NCI-H345 (cell line): ENCODE results near the gene EPB41.
"Not testable (repeated sequence)": the region's sequence is repeated elsewhere in the genome, so short reads cannot be mapped to it uniquely, and the experiment has no call there.

Source experiments
- DNase-seq: peaks from one replicate; lab custom pipeline; 2025; lab: John Stamatoyannopoulos, UW

Gene EPB41

DNA sequence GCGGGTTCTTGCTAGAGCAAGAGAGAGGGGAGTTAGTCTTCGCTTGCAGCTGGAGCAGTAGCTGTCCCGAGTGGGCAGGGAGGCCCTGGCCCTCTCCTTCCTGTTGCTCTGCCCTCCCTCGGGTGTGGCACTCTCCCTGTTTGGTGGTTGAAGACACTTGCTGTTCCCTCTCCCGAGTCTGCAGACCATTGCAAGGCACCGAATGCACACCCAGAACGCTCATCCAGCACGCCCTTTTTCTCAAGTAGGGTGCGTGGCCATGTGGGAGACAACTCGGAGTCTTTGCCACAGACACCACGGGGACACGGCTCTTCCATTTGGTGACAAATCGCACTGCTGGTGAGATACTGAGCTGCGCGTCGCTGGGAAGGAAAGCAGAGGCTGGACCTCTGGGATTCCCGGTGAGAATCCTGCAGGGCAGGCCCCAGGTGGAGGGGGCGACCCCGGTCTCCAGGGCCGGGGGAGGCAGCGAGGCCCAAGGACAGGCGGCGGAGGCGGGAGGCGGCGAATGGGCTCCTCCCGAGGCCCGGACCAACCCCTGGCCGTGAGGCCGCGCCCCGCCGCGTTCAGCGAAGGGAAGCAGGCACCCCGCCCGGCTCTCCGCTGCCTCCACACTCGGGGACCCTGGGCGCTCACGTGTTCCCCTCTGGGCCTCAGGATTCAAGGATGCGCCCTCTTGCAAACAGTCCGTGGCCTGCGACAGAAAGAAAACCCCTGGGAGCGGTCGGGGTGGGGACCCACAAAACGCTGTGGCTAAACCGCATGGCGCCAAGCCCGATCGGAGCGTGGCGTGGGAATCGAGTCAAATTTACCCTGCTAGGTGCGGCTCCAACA is 219.7 kb downstream of the EPB41 start:
- DNase-seq = peak; percentile 27

DNA sequence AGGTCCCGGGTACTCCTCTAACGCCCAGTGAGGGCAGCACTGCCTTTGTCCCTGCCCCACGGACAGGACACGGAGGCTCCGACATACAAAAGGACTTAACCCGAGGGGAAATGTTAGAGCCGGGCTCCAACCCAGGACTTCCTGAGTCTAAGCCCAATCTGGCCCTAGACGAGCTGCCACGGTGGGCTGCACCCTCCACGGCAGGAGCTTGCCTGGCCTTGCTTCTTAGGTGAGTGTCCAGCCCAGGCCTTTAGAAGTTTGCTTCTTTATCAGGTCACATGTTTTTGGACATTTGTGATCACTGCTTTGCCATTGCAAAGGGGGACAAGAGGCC is 220.3 kb downstream of the EPB41 start:
- DNase-seq = no peak

DNA sequence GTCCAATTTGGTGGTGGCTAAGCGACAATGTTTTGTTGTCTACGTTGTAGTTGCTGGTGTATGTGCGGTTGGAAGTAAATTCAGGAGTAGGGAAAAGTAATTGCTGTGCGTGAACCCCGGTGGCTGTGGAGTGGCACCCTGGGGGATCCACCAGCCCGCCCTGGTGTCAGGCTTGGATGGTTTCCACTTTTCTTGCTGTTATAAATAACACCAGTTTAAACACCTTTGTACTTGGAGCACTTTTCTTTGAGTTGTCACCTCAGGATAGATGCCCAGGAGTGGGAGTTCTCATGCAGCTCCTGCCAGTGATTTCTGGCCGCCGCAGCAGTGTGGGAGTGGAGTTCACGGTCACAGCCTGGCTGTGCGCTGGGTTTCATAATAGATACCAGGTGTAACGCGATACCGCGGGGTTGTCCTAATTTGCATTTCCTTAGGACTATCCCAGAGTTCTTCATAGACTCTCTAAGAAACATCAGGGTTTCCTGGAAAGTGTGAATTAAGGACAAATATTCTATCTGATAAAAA is 222.1 kb downstream of the EPB41 start:
- no peak for DNase-seq

DNA sequence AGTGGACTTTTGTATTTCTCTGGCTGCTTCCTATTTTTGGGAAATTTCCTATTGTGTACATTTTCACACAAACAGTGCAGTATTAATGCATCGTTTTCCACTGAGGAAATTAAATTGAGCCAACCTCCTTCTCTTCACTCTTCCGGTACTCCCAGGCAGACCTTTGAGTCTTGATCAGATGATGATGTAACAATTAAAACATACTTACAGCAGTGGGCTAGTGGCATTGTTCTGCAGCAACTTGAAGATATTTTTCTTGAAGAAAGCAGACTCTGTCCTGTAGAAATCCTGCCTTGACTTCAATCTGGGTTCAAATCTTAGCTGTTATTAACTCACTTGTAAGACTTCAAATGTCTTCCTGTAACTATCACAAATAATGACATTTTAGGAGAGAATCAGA is 228.3 kb downstream of the EPB41 start:
- DNase-seq = no peak

DNA sequence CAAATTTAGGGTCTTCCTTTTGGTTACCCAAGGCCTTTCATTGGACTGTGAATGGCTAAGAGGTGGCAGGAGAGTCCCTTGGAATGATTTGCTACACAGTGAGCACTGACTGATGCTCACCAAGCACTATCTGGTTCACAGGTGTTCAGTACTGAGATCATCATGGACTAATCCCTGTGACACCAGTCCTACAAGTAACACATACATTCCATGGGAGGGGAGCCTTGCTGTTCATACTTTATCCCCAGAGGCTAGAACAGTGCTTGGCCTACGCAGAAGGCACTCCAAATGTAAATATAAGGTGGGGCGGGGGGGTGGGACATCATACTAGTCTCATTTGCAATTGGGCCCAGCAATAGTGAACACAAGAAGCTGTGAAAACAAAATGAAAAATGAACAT is 229.8 kb downstream of the EPB41 start:
- no peak for DNase-seq

DNA sequence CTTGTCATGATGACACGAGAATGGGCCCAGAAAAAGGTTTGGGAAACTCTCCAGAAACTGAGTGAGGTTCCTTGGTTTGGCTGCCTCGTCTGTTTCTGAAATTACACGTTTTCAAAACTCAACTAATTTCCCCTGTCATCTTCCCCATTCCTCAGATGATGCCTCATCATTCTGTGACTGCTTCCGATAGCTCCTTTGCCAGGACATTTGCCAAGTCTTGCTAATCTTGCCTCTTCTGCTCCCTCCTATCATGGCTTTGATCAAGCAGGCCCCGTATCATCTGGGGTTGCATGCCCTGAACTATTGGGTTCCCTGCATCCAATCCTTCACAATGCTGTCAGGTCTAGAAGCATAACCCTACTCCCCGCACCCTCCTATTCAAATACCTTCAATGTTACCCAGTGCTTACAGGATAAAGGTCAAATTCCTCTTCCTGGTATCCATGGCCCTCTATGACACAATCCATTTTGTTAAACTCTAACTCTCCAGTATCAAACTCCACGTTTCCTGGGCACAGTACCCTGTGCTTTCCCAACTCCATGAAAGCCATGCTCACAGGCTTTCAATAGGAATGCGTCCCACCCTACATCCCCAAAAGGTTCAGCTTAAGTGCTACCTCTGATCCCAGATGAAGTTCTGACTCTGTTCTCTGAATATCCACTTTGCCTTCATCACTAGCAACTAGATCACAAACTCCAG is 231.5 kb downstream of the EPB41 start:
- DNase-seq = no peak

DNA sequence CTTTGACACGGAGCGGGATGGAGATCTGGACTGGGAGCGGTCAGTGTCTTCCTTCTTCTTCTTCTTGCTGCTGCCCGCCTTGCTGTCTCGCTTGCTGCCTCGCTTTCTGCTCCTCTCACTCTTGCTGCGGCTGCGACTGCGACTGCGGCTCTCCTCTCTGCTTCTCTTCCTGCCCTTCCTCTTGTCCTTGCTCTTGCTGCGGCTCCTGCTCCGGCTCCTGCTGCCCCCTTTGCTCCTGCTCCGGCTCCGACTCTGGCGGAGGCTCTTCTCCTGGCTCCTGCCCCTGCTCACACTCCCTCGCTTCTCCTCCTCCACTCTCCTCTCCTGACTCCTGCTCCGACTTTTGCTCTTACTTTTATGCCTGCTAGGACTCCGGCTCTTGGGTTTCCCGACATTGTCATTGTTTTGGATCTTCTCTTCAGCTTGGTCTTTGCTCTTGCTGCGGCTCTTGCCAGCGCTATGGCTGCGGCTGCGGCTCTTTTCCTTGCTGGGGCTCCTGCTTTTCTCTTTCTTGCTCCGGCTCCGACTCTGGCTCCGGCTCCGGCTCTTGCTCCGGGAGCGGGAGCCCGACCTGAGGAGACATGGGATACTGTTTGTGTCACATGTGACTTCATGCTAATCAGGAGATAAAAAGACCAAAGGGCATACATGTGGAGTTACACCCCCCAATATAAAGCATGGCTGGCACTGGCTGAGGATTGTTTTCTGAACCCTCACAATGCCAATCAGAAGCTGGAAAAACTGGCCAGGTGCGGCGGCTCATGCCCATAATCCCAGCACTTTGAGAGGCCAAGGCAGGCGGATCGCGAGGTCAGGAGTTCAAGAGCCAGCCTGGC is 234.5 kb downstream of the EPB41 start:
- no peak for DNase-seq

DNA sequence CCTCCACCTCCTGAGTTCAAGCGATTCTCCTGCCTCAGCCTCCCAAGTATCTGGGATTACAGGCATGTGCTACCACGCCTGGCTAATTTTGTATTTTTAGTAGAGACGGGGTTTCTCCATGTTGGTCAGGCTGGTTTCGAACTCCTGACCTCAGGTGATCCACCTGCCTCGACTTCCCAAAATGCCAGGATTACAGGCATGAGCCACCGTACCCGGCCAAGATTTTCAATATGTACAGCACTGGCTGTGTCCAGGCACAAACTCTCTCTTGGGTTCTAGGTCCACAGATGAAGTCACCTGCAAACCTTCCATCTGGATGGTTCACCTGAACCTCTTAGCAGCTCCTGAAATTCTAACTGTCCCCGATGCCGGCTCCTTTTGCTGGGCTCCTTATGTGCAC is 236.0 kb downstream of the EPB41 start:
- DNase-seq = not testable (repeated sequence)

DNA sequence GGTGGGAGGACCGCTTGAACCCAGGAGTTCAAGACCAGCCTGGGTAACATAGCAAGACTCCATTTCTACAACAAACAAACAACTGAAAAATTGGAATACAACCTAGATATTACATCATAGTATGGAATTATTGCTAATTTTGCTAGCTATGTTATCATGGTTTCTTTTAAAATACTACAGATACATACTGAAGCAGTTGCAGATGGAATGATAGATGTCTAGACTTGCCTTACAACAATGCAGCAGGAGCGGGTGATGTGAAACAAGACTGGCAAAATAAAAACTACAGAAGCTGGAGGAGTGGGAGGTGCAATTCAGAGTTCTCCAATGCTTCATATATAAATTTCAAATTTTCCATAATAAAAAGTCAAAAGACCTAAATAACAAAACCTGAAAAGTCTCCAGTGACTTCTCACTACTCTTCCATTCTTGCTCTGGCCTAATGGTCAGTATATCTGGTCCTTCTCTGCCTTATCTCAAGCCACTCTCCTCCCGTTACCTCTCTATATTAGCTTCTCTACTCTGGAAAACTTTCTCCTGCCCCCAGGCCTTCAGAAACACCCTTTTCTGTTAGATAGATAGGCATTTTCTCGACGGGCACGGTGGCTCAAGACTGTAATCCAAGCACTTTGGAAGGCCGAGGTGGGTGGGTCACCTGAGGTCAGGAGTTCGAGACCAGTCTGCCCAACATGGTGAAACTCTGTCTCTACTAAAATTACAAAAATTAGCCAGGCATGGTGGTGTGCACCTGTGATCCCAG is 237.9 kb downstream of the EPB41 start:
- DNase-seq = no peak

DNA sequence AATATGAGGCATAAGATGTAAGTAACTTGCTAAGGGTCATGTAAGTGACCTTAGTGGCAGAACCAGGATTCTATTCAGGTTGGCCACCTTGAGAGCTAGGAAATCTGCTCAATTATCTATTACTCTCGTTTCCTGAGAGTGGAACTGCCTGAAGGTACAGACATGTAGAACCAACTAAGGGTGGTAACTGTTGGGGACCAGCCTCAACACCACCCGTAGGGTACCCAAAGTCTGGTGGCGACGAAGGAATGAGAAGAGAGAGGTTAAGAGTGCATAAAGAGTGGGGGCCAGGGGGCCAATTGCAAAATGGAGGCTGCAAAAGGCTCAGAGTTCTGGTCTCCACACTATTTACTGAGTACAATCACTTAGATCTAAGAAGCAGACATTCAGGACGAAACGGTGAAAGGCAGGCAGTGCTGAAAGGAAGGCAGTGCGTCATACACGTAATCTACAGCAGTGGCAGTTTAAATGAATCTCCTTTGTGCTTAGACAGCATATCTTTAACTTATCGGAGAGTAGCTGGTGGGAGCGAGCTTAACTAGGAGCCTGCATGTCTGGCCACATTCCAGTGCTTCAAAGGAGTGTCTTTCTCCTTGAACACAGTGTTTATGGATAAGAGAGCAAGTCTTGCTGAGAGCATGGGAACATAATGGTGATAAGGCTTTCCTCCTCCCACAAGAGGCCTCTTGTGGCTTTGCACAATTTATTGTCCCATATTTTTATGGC is 242.3 kb downstream of the EPB41 start:
- DNase-seq = no peak

DNA sequence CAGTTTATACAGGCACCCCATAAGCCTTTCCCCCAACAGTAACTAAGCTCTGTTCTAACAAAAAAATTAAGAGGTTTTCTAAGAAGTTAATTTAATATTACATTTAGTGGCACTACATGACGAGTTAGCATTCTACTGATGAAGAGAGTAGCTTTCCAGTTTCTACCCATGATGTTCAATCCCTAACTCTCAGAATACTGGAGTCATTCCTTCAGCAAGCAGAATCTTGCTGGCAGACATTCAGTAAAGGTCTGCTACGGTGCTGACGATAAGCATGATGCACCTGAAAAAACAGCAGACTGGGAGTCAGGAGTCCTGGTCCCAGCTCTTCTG is 242.9 kb downstream of the EPB41 start:
- no peak for DNase-seq

DNA sequence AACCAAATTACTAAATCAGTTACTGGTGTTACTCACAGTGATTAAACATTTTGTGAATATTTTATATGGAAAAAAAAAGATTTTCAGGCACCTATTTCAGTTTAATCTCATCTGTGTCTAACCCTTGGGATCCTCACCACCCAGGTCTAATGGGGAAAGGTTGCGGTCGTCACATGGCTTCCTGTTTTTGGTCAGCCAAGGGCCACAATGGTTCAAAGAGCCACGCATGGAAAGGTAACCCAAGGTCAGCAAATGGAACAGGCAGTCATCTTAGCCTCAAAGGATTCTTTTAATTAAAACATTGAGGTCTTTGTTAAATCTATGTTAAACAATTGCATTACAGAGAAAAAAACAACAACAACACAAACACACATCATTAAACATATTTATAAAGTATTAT is 245.4 kb downstream of the EPB41 start:
- no peak for DNase-seq

DNA sequence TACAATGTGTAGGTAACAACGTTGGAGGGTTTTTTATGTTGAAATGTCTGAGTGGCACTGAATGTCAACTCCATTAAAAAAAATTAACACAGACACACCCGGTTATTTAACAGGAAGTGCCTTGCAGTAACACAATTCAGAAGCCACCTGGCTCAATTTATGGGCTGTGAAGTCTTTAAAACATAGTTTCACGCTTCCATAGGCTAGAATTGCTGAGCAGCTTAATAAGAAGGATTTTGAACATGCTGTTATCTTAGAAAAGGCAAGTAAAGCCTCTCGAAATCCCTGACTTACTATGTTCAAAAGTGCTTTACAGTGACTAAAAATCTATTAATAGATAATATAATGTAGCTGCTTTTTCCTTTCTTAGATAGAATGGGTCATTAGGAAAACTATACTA is 247.7 kb downstream of the EPB41 start:
- DNase-seq = no peak

DNA sequence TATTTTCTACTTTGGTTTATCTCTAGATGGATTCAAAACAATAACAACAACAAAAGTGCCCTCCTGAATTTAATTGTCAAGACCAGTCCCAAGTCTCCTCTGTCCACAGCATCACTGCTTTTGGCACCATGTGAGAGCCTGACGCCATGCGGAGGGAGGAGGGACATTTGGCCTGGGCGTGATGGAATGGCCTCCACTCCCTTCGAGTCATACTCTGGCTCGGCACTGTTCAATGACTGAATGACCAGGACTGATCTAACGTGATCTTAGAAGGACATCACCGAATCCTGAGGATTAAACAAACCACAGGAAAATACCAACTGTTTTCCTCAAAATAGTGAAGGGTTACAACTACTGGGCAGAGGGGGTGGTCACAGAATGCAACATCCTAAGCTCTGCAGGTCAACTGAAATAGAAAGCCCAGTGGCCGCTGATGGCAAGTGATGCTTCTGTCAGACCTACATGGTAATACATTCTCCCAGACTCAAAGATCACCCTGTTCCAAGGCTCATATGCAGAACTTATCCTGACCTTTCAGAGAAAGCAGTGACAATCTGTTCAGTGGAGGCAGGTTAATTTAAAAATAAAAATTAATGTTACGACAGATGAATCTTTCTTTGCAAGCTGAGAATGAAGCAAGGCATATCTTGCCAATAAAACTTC is 248.2 kb downstream of the EPB41 start:
- no peak for DNase-seq

DNA sequence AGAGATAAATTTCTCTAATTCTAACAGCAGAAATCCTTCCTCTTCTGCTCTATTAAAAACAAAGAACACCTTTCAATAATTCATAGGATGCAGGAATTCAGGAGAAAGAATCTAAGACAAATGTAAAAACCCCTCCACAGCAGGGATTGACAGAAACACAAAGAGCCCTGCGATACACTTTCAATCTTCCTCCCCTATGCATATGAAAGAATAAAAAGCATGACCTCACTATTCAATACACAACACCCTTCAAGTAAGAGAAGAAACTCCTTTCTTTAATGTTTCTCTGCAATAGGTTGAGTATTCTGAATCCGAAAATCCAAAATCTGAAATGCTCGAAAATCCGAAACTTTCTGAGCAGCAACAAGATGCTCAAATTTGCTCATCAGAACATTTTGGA is 250.2 kb downstream of the EPB41 start:
- no peak for DNase-seq

DNA sequence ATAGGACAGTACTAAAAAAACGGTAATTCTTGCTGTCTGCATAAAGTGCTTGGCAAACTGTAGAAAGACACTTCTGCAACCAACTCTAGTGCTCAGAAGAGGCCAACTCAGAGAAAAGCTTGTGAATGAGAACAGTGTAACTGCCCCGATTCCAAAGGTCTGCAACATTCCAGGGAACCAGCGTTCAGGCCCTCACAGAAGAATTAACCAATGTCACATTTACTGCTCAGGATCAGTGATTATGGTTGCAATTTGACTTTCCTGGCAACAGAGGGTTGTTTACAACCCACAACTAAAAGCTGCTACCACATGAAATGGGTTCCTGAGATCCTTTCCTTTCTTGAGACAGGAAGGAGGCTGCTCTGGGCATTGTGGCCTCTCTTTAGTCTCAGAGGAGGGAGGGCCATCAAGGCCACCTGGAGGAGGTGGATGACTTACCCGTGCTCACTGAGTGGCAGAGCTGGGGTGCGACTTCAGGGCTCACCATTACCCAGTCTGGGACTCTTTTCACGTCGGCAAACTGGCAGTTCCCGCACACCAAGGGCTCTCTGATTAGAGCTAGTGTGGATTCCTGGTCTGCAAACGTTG is 252.0 kb downstream of the EPB41 start:
- DNase-seq = no peak

DNA sequence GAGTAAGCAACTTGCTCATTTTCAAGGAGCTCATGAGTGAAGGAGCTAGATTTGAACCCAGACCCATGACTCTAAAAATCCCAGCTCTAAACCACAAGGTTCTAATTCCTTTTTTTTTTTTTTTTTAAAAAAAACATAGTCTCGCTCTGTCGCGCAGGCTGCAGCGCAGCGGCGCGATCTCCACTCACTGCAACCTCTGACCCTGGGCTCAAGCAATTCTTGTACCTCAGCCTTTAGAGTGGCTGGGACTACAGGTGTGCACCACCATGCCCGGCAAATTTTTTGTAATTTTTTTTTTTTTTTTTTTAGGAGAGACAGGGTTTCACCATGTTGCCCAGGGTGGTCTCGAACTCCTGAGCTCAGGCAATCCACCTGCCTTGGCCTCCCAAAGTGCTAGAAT is 253.5 kb downstream of the EPB41 start:
- no peak for DNase-seq
